ENCODE results near the gene CCDC197.

- TF ChIP-seq CTCF (IDR thresholded peaks at IDR 0.05; ENCODE audit: low read length) (no peak), EZH2 (IDR thresholded peaks at IDR 0.05; ENCODE audit: borderline replicate concordance, low read length) (no peak)
Measured at GRCh38 chr14:94001016-94001415, 3.9 kb downstream of the CCDC197 start.

Data from OCI-LY1 (cell line).